Stimulated activated CD4-positive, alpha-beta T cell treated with anti-CD3 and anti-CD28 coated beads, Interleukin-15, amount 100 ng/mL, for 24 hours (primary cell): Measurements from ENCODE around the gene IMPDH1.
A peak's percentile ranks its signal among the peaks of the same experiment; 100 is the strongest.

Source experiments
- DNase-seq: peaks from one replicate; pipeline ENCODE4 v3.0.0-alpha.2; 2020

Gene IMPDH1

DNA sequence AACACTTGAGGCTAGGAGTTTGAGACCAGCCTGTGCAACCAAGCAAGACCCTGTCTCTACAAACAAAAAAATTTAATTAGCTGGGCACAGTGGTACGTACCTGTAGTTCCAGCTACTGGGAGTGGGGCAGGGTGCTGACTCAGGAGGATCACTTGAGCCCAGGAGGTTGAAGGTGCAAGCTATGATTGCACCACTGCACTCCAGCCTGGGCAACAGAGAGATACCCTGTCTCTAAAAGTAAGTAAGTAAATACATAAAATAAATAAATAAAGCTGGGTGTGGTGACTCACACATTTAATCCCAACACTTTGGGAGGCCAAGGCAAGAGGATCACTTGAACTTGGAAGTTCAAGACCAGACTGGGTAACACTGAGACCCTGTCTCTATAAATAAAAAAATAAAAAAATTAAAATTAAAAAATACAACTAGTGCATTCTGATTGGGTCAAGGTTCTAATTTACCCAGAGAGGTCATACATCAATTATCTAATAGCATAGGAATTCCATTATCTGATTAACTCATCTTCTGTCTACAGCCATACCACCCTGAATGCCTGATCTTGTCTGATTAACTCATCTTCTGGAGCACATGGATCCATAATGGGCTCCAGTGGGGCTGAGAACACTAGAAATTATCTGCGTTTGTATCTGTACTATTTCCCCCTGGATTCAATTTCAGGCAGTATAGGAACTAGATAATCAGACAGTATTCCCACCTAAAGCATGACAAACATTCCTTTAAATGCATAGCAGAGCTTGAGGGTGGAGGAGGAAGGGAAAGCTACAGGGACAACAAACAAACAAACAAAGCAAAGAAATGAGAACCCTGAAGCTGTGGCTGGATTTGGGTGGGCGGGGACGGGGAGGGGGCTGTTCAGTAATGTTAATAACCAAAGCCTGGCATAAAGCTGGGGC is 24.9 kb upstream of the IMPDH1 start:
- DNase-seq = no peak

GRCh38 chr7:128431754-128432153 is 22.0 kb upstream of the IMPDH1 start:
- DNase-seq = no peak

DNA sequence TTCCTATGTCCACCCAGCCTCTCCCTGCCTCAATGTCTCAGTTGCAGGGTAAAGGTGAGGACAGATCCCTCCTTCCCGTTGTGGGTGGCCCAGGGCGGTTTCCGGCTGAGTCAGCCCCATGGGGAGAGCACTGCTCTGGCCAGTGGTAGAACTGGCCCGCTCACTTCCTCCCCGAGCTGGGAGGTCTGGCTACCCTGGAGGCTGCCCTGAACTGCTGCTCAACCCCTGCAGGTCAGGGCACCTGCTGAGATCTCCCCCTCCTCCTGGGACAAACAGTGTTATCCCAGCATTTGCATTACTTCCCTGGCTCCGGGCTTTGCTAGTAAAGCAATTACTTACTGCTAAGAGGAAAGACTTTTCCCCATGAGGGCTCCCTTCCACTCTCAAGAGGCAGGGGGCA is 21.4 kb upstream of the IMPDH1 start:
- DNase-seq = no peak

- no peak for DNase-seq
These were observed 20.4 kb upstream of the IMPDH1 start for GRCh38 chr7:128430207-128430606.

DNA sequence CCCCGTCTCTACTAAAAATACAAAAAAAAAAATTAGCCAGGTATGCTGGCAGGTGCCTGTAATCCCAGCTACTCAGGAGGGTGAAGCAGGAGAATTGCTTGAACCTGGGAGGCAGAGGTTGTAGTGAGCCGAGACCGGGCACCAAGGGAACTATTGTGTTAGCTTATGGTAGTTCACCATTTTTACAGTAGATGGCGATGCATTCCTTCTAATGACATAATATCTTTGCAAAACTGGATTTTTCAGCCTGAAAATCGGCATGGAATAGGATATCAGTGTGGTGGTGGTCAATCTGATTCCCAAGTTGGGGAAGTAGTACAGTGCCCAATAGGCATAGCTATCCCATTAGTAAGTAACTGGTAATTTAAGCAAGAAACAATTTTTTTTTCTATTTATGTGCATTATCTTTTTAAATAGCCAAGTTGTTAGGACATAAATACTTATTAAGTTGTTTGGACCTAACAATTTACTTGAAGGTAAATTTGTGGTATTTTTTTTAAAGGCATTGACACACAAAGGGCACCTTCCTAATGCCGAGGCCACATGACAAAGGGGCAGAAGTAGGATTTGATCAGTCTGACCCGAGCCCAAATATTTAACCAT is 17.6 kb upstream of the IMPDH1 start:
- peak; percentile 35 for DNase-seq

DNA sequence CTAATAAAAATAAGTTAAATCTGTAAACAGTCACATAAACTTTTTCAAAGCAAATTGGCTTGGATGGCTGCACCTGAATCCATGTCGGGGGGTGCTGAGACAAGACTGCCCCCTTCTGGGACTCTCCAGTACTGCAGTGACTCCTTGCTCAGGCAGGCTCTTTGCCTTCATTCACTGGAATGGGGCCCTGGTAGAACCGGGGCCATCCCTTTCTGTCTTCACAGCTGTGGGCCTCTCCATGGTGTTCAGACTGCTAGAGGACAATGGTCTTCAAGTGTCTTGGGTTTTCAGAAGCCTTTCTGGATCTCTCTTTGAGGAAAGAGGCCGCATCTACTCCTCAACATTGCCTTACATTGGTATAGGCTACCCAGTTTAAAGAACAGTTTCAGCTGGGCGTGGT is 16.1 kb upstream of the IMPDH1 start:
- DNase-seq = peak; percentile 86

GRCh38 chr7:128424686-128425275 is 15.0 kb upstream of the IMPDH1 start:
- no peak for DNase-seq

DNA sequence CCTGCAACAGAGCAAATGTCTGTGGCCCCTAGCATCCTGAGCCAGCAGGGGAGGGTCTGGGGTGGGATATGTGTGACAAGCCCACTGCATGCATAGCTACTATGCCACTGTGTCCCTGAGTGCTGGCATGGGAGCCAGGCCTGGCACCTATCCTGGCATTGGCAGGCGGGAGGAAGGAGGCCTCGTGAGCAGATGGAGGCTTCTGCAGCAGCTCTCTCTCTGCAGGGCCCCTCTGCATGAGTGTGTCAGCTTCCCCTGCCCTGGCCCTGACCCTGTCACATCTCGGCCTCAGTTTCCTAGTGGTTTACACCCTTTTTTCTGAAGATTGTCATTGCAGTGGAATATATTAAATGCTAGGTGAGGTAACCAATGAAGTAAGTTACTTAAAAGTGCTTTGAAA is 13.1 kb upstream of the IMPDH1 start:
- DNase-seq = no peak

DNA sequence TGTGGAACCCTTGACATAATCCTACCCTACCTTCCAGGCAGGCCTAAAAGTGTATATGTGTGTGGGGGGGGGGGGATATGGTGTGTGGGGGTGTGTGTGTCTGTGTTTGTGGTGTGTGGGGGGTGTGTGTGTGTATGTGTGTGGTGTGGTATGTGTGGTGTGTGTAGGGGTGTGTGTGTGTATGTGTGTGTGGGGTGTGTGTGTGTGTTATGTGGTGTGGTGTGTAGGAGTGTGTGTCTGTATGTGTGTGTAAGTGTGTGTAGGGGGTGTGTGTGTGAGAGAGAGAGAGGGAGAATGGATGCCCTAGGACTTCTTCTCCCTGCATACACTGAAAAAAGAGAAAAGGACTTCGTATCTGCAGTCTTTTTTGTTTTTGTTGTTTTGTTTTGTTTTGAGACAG is 12.3 kb upstream of the IMPDH1 start:
- DNase-seq = no peak

DNA sequence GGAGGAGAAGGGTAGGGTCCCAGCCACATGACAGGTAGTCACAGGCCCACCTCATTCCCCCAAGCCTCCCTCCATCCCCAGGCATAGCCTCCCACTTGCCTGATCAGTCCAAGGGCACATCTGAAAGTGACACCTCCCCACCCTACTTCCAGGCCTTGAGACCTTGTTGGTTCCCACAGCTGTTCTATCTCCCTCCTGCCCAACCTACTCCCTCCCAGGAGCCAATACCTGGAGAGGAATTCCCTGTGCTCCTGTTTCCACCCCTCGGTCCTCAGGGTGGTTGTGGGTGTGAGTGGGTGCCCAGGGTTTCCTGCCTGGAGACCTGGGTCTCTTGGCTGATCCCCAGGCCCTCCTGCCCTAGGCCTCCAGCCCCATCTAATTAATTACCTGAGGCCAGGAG is 11.6 kb upstream of the IMPDH1 start:
- no peak for DNase-seq

DNA sequence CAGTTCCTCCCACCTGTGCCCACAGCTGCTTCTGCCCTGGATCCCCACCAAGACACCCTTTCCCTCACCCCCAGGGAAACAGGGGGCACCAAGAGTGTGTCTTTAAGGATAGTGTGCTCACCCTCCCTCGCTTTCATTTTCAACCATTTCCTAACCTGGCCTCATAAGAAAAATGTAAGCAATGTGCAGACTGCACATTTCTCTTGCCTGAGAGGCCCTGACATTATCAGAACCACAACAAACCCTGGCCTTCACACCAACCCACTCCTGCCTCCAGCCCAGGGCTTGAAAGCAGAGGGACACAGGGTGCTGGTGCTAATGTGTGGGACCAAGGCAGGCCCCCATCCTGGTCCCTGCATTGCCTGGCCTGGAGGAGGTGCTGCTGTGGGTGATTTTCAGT is 11.0 kb upstream of the IMPDH1 start:
- DNase-seq = no peak

GRCh38 chr7:128419257-128419656 is 9.5 kb upstream of the IMPDH1 start:
- no peak for DNase-seq

DNA sequence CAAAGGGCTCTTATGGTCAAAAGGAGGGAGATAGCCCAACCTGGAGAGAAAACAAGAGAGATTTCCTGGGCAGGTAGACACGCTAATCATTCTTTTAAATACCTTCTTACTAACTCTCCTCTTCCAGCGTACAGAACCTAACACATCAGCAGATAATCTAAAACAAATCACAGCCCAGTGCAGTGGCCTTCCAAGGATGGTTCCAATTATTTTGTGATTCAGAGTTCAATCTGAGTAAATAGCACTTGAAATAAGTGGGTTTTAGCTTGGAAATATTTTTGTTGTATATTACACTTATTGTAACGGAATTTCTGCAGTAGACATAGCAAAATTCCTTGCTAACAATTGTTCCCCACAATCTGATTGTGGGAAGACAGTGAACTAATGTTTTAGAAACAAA is 7.3 kb upstream of the IMPDH1 start:
- DNase-seq = no peak

DNA sequence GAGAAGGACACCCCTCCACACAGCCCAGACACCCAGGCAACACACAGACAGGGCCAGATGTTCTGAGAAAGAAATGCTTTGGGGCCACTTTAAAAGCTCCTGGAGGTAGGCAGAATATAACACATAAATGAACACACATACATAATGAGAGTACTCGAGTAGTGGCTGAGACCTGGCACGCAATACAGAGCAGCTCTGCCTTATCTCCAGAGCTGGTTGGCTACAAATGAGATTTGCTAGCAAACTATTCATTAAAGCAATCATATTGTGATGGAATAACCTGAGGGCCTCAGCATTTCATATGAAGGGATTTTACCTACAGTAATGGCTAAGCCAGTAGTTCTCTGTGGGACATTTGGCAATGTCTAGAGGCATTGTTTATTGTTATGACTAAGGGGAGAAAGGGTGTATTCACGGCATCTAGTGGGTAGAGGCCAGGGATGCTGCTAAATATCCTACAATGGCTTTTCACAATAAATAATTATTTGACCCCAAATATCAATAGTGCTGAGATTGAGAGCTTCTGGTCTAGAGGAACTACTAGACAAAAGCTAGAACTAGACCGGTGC is 5.5 kb upstream of the IMPDH1 start:
- DNase-seq = no peak

DNA sequence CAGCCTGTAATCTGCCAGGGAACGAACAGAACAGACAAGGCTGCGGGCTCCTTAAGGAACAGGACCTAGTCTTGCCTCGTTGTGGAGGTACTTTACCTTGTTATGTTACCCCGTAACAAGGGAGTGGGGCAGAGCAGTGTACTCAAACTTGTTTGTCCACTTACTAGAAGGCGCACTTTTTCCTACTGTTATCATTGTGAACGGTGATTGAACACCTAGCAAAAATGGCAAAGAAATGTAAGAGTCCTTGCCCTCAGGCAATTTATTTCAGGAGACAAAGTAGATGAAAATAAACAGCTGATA is 620 bp upstream of the IMPDH1 start:
- DNase-seq = no peak

- no peak for DNase-seq
These were observed 830 bp downstream of the IMPDH1 start for GRCh38 chr7:128408709-128409595.

- no peak for DNase-seq
These were observed 1.8 kb downstream of the IMPDH1 start for GRCh38 chr7:128407751-128408708.

DNA sequence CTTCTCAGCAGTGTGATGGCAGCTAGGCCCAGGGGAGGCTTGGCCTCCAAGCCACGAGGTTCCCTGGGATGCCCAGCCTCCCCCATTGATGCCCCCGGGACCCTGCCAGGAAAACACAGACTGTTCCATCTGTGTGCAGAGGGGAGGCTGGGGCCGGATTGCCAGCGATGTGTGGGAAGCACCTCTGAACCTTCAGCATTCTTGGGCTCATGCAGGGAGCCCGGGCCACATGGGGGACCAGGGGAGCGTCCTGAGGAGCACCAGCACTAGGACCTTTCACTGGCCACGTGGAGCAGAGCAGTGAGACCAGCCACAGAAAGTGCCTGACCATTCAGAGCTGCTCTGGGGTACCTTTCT is 2.6 kb downstream of the IMPDH1 start:
- DNase-seq = no peak

DNA sequence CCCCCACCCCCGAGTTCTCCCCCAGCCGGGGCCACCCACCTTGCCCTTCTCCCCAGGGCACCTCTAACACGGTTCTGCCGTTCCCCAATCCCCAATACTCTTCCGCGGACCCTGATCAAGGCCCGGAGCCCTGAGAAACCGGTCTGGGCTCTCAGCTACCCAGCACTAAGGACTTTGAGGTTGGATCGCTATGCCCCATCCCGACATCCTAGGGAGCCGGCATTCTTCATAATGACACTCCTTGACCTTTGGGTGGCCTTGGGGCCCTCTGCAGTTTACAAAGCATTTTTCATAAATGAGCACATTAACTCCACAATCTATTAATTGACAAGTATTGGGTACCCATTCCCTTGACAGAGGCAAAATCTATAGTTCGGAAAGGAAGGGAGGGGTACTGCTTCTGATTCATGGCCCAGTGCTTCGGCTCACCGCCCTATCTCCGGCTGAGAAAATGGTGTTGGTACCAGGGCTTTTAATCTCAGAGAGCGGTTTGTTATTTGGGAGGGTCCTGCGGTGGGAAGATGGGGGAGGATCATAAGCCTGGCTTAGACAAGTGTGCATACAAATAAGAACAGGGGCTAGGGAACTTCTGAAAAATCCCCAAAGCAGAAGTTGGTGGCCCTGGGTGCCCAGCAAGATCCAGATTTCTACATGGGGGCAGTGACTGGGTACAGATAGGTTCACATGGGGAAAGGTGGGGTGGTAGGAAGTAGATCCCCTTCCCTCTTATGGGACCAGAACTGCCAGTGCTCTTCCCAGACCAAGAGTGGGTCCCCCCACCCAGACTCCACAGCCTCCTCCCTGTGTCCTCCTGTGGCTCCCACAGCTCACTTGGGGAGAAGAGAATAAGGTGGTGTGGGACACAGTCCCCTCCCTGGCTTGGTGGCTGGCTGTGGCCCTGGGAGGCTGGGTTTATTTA is 3.2 kb downstream of the IMPDH1 start:
- DNase-seq = no peak

DNA sequence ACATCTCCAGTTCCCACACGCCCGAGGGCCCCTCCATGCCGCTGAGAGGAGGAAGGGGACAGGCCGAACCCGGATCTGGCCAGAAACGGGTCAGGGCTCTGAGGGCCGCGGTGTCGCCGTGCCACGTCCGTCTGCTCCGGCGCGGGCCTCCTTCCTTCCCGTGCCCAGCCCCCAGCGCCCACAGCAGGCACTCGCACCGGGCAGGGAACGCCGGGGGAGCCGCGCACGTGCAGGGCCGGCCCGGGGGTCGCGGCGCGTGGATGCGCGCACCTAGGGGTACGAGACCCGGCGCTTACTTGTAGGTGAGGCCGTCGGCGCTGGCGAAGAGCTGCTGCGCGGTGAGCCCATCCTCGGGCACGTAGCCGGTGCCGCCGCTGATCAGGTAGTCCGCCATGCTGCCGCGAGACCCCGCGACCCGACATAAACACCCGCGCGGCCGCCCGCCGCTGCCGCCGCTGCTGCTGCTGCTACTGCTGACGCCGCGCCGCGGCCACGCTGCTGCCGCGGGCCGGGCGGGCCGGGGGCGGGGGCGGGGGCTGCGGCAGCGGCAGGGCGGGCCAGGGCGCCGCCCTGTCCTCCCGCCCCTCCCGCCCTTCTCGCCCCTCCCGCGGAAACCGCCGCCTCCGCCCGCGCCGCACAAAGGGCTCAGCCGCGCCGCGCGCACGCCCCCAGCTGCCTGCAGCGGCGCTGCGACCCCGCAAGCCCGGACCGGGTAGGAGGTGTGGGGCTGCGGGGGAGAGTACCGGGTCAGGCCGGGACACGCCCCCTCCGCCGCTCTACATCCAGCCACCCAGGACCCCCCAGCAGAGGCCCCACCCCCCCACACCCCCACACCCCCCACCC is 4.1 kb downstream of the IMPDH1 start:
- peak; percentile 73 for DNase-seq
